OCI-LY1 (cell line): ENCODE data around the gene PHF24.

Source experiments
- CTCF ChIP-seq: fragments of 200-600 bp; sonication (generic), shearing (Covaris generic); IDR thresholded peaks from 2 replicates; pipeline ENCODE4 v1.5.1; 2017; ENCODE audit warnings: mild to moderate bottlenecking, antibody characterized with exemption, low read length, moderate library complexity, mixed read lengths
- EZH2 ChIP-seq: fragments of 200-600 bp; sonication (generic), shearing (Covaris generic); IDR thresholded peaks from 2 replicates; pipeline ENCODE4 v1.8.0; 2017; ENCODE audit warnings: borderline replicate concordance, mixed run types, mild to moderate bottlenecking, antibody characterized with exemption, low read length, moderate library complexity, mixed read lengths

DNA sequence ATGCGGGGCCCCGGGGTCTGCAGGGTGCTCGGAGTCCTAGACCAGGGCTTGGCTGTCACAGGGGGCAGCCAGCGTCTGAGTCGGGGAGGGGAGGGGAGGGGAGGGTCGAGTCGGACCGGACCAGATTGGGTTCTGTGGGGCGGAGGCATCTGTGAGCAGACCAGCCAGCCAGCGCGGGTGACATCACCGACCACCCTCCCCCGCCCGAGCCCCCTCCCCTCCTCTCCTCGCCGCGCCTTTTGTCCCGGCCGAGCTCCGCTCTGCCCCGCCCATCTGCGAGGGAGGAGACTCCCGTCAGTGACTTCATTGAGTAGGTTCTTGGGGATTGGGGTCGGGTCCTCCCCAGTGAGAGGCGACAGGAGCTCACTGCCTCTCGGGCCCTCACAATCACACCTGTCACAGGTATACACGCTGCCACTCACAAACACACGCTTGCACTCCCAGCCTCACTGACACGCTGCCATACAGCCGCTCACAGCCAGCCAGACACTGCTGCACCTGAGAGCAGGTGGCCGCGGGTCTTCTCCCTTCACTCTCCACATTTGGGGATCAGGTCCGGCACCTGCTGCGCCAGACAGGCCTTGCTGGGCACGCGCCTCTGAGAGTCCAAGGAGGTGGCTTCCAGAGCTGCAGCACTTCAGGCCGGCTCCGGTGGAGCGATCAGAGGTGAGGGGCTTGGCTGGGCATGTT, 32.0 kb downstream of the PHF24 start:
- TF ChIP-seq CTCF (no peak), EZH2 (no peak)
